Neural cell (in vitro differentiated cells): ENCODE measurements around the gene HIVEP1.

Experiments
- CTCF ChIP-seq: fragments of 450-650 bp; IDR thresholded peaks from 2 replicates; pipeline ENCODE4 v1.5.1; 2014; ENCODE audit warnings: antibody characterized with exemption, mild to moderate bottlenecking, moderate library complexity; ENCODE audit not compliant: poor library complexity, severe bottlenecking
- MXI1 ChIP-seq: fragments of 450-650 bp; conservative IDR thresholded peaks from 2 replicates; pipeline ENCODE4 v1.6.1; 2014; ENCODE audit warnings: antibody characterized with exemption, mild to moderate bottlenecking; ENCODE audit not compliant: poor library complexity, severe bottlenecking
- RAD21 ChIP-seq: fragments of 450-650 bp; conservative IDR thresholded peaks from 2 replicates; pipeline ENCODE4 v1.6.1; 2014; ENCODE audit warnings: antibody characterized with exemption, mild to moderate bottlenecking, moderate library complexity

DNA sequence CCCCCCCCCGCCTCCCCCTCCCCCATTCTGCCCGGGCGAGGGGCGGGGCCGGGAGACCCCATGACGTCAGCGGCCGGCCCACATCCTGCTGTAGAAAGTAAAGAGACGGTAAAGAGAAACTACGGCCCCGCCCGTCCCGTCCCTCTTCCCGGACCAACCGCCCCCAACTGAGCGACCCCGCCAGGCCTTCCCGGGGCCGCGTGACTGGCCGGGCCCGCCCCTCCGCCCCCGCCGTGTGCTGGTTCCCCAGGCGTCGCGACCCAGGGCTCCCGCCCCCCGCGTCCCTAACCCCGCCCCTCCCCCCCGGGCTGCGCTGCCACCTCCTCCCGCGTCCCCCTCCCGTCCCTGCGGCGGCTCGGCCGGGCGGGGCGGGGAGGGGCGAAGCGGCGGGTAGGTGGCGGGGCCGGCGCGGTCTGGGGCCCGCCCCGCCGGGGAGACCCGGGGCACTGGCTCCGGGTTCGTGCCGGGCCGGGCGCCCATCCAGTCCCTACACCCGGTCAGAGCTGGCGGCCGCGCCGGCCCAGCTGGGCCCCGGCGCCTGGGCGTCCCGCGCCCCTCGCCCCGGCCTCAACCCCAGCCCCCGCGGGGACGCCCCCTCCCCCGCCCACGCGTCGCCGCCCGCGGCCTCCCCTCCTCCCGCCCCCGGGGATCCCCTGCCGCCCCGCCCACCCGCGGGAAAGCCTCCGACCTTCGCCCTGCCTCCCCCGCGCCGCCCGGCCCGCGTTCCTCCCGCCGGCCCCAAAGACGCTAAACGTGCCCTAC, 655 bp upstream of the HIVEP1 start:
- TF ChIP-seq RAD21 (no peak), CTCF (no peak), MXI1 (no peak)
